Activated T-helper 17 cell treated with anti-CD3 and anti-CD28 coated beads, Interleukin-2, amount 50 U/mL, for 72 hours (primary cell): ENCODE results near the gene MZF1. TPM values are rescaled to one million over a fixed set of nuclear protein-coding genes. Genes with fewer than 3 reads are reported as not detected.

Source experiments
- ATAC-seq: fragments of 150-1000 bp; cut with Tn5 transposase; replicated peaks from 2 replicates; pipeline ENCODE4 v1.10.0; 2021; ENCODE audit warnings: mild to moderate bottlenecking, moderate library complexity
- H3K27ac Mint-ChIP-seq: one replicate; pipeline ENCODE4 v1.8.0; 2022; ENCODE audit warnings: mixed read lengths
- H3K27me3 Mint-ChIP-seq: one replicate; pipeline ENCODE4 v1.8.0; 2022; ENCODE audit warnings: mixed read lengths
- H3K36me3 Mint-ChIP-seq: one replicate; pipeline ENCODE4 v1.8.0; 2022; ENCODE audit warnings: low read depth, mild to moderate bottlenecking, mixed read lengths
- H3K4me1 Mint-ChIP-seq: one replicate; pipeline ENCODE4 v1.8.0; 2022; ENCODE audit warnings: mixed read lengths
- H3K4me3 Mint-ChIP-seq: one replicate; pipeline ENCODE4 v1.8.0; 2022; ENCODE audit warnings: mild to moderate bottlenecking, mixed read lengths
- H3K9me3 Mint-ChIP-seq: one replicate; pipeline ENCODE4 v1.8.0; 2022; ENCODE audit warnings: mixed read lengths
- total RNA-seq, 2 donors: library from RNA; stranded (reverse); gene quantifications; one replicate each; pipeline ENCODE4 v1.2.3, GENCODE V29; 2022

The MZF1 gene
- total RNA-seq, 2 donors from 2014 or later, result 26.6 to 57.9 TPM

- Mint-ChIP-seq H3K4me1 (peaks cover 29% of the 10 kb centered on the region), H3K27me3 (no peaks in the 10 kb centered on the region), H3K36me3 (peaks cover 98% of the 10 kb centered on the region), H3K27ac (peak overlapping the region; percentile 100), H3K9me3 (no peaks in the 10 kb centered on the region), H3K4me3 (peak overlapping the region; percentile 100)
- ATAC-seq, result no peak
These were observed 19.2 kb downstream of the MZF1 start for GRCh38 chr19:58553799-58554493.

DNA sequence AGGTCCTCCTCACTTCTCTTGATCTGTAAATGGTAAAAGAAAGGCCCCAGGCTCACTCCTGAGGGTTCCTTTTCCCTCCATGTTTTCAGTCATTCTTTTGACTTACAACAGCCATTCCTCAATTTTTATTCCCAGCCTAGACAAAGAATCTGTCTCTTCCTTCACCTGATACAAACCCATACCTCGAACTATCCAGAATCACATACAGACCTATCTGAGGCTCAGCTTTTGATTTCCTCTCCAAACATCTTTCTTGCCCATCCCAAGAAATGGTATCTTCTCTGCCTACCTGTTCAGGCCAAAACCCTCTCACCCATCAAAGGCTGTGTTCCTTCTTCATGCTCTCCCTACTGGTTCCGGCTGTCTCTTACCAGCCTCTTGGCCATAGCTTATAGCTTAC is 20.5 kb downstream of the MZF1 start:
- H3K4me1 Mint-ChIP-seq, result peaks cover 33% of the 10 kb centered on the region
- H3K27ac Mint-ChIP-seq, result peak overlapping the region; percentile 10
- no peaks in the 10 kb centered on the region for H3K27me3 Mint-ChIP-seq
- H3K36me3 Mint-ChIP-seq, result peaks cover 100% of the 10 kb centered on the region
- H3K4me3 Mint-ChIP-seq, result peak overlapping the region; percentile 1
- no peaks in the 10 kb centered on the region for H3K9me3 Mint-ChIP-seq
- no peak for ATAC-seq

DNA sequence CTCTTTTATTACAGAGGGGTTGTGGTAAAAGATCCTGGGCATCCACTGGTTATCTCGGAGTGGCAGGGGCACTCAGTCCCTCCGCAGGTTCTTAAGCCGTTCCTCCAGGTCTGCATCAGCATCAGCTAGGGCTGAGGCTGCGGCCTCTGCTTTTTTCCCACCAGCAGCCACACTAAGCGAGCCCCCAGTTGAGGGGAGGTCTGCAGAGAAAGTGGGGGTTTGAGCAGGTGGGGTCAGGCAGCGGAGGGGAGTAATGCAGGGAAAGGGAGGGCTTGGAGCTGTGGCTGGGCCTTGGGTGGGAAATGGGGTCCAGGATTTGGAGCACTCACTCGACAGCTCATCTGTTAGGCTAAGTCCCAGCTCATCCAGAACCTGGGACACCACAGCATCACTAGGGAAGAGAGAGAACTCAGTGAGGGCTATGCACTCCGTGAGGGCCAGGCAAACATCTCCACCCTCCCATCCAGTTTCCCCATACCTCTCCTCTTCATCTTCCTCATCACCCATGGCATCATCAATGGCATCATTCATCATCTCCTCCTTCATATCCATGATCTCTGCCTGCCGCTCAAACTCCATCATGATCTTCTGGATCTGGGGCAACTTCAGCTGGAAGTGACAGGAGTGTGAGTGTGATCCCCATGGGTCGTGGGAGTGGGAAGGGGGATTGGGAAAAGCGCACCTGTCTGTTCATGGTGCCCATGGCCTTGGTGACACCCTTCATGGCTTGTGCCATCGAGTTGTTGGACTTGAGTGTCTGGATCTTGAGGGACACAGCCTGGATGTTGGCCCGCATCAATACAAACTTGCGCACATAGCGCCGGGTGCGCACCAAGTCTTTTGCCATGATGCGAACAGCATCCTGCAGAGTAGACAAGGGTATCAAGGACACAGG is 21.3 kb downstream of the MZF1 start:
- H3K27ac Mint-ChIP-seq, result peak overlapping the region; percentile 10

DNA sequence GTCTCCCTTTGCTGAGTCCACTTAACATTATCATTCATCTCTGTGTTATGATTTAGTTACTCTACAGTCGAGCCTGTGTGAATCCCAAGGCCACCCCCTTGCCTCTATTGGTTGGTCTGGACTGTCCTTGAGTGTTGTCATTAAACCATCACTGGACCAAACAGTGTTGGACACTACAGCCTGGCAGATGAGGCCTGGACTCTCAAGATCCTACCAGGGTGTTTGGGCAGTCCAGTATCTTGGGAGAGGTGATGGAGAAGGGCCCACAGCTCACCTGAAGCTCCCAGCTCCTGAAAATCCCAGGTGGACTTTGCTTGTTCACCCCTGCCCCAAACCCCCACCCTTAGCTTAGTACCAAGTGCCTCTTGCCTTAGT is 22.0 kb downstream of the MZF1 start:
- H3K27me3 Mint-ChIP-seq, result no peaks in the 10 kb centered on the region
- no peaks in the 10 kb centered on the region for H3K9me3 Mint-ChIP-seq
- peaks cover 100% of the 10 kb centered on the region for H3K36me3 Mint-ChIP-seq
- H3K4me3 Mint-ChIP-seq, result no peak overlapping the region
- peaks cover 31% of the 10 kb centered on the region for H3K4me1 Mint-ChIP-seq
- peak overlapping the region; percentile 28 for H3K27ac Mint-ChIP-seq
- ATAC-seq, result no peak

More for the DNA sequence above, 21.3 kb downstream of the MZF1 start:
- no peak for ATAC-seq
- H3K9me3 Mint-ChIP-seq, result no peaks in the 10 kb centered on the region
- H3K36me3 Mint-ChIP-seq, result peaks cover 100% of the 10 kb centered on the region
- H3K4me1 Mint-ChIP-seq, result peaks cover 29% of the 10 kb centered on the region
- H3K27me3 Mint-ChIP-seq, result no peaks in the 10 kb centered on the region
- H3K4me3 Mint-ChIP-seq, result no peak overlapping the region

- H3K27ac Mint-ChIP-seq, result peak overlapping the region; percentile 28
- no peaks in the 10 kb centered on the region for H3K27me3 Mint-ChIP-seq
- ATAC-seq, result no peak
- peaks cover 100% of the 10 kb centered on the region for H3K36me3 Mint-ChIP-seq
- H3K9me3 Mint-ChIP-seq, result no peaks in the 10 kb centered on the region
- H3K4me3 Mint-ChIP-seq, result no peak overlapping the region
- H3K4me1 Mint-ChIP-seq, result peaks cover 36% of the 10 kb centered on the region
These were observed 22.6 kb downstream of the MZF1 start for GRCh38 chr19:58550362-58551122.

DNA sequence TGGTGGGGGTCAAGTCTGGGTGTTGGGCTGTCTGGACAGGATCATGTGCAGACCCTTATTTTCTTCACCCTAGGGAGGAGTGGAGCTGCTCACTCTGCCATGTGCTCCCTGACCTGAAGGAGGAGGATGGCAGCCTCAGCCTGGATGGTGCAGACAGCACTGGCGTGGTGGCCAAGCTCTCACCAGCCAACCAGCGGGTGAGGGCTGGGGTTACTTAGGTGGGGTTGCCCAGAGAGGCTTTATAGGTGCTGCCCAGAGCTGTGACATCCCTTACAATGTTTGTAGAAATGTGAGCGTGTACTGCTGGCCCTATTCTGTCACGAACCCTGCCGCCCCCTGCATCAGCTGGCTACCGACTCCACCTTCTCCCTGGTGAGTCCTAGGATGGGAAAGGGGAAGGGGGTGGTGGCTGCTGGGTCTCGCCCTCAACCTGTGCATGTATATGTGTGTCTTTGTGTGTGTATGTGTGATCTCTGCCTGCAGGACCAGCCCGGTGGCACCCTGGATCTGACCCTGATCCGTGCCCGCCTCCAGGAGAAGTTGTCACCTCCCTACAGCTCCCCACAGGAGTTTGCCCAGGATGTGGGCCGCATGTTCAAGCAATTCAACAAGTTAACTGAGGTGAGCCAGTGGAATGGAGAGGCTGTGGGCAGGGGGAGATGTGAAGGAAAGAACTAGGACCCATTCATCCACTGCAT is 23.3 kb downstream of the MZF1 start:
- no peak overlapping the region for H3K27ac Mint-ChIP-seq

DNA sequence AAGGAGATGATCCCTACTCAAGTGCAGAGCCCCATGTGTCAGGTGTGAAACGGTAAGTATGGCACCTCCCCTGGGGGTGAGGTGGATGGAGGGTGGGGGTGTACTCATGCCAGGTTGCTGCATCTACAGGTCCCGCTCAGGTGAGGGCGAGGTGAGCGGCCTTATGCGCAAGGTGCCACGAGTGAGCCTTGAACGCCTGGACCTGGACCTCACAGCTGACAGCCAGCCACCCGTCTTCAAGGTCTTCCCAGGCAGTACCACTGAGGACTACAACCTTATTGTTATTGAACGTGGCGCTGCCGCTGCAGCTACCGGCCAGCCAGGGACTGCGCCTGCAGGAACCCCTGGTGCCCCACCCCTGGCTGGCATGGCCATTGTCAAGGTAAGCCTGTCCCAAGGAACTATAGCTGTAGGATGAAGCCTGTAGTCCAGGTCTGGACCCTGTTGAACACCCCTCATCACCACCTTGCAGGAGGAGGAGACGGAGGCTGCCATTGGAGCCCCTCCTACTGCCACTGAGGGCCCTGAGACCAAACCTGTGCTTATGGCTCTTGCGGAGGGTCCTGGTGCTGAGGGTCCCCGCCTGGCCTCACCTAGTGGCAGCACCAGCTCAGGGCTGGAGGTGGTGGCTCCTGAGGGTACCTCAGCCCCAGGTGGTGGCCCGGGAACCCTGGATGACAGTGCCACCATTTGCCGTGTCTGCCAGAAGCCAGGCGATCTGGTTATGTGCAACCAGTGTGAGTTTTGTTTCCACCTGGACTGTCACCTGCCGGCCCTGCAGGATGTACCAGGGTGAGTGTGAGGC is 24.1 kb downstream of the MZF1 start:
- H3K27me3 Mint-ChIP-seq, result no peaks in the 10 kb centered on the region
- peaks cover 98% of the 10 kb centered on the region for H3K36me3 Mint-ChIP-seq
- H3K4me1 Mint-ChIP-seq, result peaks cover 33% of the 10 kb centered on the region
- no peaks in the 10 kb centered on the region for H3K9me3 Mint-ChIP-seq
- H3K27ac Mint-ChIP-seq, result no peak overlapping the region
- no peak overlapping the region for H3K4me3 Mint-ChIP-seq
- no peak for ATAC-seq

More for the DNA sequence above, 23.3 kb downstream of the MZF1 start:
- Mint-ChIP-seq H3K9me3 (no peaks in the 10 kb centered on the region), H3K27me3 (no peaks in the 10 kb centered on the region), H3K36me3 (peaks cover 100% of the 10 kb centered on the region), H3K4me1 (peaks cover 37% of the 10 kb centered on the region), H3K4me3 (no peak overlapping the region)
- no peak for ATAC-seq

DNA sequence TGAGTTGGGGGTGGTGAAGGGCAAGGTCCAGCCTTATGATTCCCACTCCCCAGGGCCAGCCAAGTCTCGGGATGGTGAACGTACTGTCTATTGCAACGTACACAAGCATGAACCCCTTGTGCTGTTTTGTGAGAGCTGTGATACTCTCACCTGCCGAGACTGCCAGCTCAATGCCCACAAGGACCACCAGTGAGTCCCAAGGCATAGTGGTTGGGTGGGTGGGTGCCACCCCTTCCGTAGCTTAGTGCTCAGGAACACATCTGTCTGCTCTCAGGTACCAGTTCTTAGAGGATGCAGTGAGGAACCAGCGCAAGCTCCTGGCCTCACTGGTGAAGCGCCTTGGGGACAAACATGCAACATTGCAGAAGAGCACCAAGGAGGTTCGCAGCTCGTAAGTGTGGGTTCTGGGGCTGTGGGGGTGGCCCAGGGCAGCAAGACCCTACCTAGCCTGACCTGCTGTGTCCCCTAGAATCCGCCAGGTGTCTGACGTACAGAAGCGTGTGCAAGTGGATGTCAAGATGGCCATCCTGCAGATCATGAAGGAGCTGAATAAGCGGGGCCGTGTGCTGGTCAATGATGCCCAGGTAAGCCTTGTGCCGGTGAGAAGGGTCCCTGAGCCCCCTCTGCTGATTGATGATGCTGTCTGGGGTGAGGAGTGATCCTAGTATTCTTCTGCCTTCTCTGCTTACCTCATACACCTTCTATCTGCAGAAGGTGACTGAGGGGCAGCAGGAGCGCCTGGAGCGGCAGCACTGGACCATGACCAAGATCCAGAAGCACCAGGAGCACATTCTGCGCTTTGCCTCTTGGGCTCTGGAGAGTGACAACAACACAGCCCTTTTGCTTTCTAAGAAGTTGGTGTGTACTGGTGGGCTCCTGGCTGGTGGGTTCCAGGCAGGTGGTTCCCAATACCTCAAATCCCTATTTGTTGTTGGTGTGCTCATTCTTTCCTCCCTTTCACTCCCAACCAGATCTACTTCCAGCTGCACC is 25.5 kb downstream of the MZF1 start:
- H3K4me3 Mint-ChIP-seq, result peak overlapping the region; percentile 93

DNA sequence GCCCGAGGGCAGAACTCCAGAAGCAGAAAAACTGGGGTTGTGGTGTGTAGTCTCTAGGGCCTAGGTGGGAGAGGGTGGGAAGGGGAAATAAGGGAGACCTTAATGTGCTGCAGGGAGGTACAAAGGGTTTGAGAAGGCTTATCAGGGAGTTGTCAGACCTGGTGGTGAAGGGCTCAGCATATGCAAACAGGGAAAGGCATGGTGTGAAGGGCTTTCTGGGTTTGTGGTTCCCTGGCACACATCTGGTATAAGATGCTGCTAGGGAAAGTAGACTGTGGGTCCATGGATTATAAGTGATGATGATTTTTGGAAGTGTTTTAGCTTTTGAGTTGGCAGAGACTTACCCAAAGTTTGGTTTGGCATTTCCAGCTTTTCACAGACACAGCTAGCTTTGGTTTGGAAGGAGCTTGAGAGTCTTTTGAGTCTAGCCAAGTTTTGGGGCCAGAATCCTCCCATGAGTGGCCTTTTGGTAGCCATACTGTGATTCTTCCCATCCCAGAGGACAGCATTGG is 27.1 kb downstream of the MZF1 start:
- ATAC-seq, result no peak
- H3K4me1 Mint-ChIP-seq, result peaks cover 26% of the 10 kb centered on the region
- H3K27ac Mint-ChIP-seq, result peak overlapping the region; percentile 91
- H3K4me3 Mint-ChIP-seq, result peak overlapping the region; percentile 93
- no peaks in the 10 kb centered on the region for H3K27me3 Mint-ChIP-seq
- no peaks in the 10 kb centered on the region for H3K9me3 Mint-ChIP-seq
- peaks cover 75% of the 10 kb centered on the region for H3K36me3 Mint-ChIP-seq

More for the DNA sequence above, 25.5 kb downstream of the MZF1 start:
- Mint-ChIP-seq H3K9me3 (no peaks in the 10 kb centered on the region), H3K27me3 (no peaks in the 10 kb centered on the region), H3K27ac (no peak overlapping the region), H3K36me3 (peaks cover 90% of the 10 kb centered on the region), H3K4me1 (peaks cover 29% of the 10 kb centered on the region)
- ATAC-seq, result no peak

GRCh38 chr19:58545286-58546018 is 27.7 kb downstream of the MZF1 start:
- Mint-ChIP-seq H3K9me3 (no peaks in the 10 kb centered on the region), H3K36me3 (peaks cover 69% of the 10 kb centered on the region)

GRCh38 chr19:58544591-58545285 is 28.4 kb downstream of the MZF1 start:
- Mint-ChIP-seq H3K4me3 (peak overlapping the region; percentile 95), H3K36me3 (peaks cover 62% of the 10 kb centered on the region), H3K9me3 (no peaks in the 10 kb centered on the region), H3K4me1 (peaks cover 26% of the 10 kb centered on the region), H3K27me3 (no peaks in the 10 kb centered on the region), H3K27ac (peak overlapping the region; percentile 98)
- ATAC-seq, result peak; percentile 41

More at GRCh38 chr19:58545286-58546018, 27.7 kb downstream of the MZF1 start:
- no peak for ATAC-seq
- peak overlapping the region; percentile 93 for H3K4me3 Mint-ChIP-seq
- H3K4me1 Mint-ChIP-seq, result peaks cover 26% of the 10 kb centered on the region
- no peaks in the 10 kb centered on the region for H3K27me3 Mint-ChIP-seq
- H3K27ac Mint-ChIP-seq, result peak overlapping the region; percentile 91
